Stimulated activated CD4-positive, alpha-beta T cell treated with anti-CD3 and anti-CD28 coated beads, Interleukin-4, amount 100 ng/mL, for 4 hours (primary cell): ENCODE data around the gene DHDH.
"Not testable (repeated sequence)": the region's sequence is repeated elsewhere in the genome, so short reads cannot be mapped to it uniquely, and the experiment has no call there.

ENCODE experiments used
- DNase-seq, 2 experiments: peaks; one replicate each; pipeline ENCODE4 v3.0.0-alpha.2; 2020

The DHDH gene

DNA sequence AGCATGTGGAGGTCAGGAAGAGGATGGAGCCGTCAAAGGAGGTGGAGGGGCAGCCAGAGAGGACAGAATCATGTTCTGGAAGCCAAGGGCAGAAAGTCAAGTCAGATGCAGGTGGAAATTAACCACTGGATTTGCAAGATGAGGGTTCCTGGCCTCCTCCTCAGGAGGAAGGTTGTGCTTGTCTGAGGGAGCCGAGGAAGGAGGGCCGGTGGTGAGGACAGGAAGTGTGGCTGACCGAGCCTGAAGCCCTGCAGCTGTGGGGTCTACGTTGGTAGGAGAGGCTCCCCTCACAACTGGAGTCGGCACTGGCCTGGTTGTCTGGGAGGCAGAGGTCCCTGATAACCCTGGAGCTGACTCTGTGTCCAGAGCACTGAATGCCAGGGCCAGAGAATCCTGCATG, 15.4 kb upstream of the DHDH start:
- no peak for DNase-seq

- no peak for DNase-seq
Observed at GRCh38 chr19:48918801-48919247, 14.7 kb upstream of the DHDH start.

DNA sequence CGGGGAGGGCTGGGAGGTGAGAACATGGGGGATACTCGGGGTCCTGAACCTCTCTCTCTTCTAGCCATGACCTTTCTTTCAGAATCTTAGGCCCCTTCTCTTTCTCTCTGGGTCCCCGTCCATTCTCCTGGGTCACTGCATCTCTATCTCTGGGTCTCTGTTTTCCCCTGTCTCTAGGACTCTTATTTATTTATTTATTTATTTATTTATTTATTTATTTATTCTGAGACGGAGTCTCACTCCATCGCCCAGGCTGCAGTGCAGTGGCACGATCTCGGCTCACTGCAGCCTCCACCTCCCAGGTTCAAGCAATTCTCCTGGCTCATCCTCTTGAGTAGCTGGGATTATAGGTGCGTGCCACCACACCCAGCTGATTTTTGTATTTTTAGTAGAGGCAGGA, 14.2 kb upstream of the DHDH start:
- not testable (repeated sequence) for DNase-seq

DNA sequence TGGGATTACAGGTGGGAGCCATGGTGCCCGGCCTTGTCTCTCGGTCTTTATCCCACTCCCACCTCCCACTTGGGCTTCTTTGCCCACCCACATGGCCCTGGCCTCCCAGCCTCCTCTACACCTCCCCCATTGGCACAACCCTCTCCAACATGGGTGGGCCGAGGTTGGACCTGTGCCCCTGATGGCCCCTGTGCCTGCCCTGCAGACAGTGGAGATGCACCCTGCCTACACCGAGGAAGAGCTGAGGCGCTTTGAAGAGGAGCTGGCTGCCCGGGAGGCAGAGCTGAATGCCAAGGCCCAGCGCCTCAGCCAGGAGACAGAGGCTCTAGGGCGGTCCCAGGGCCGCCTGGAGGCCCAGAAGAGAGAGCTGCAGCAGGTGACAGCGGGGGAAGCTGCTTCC, 12.6 kb upstream of the DHDH start:
- no peak for DNase-seq

DNA sequence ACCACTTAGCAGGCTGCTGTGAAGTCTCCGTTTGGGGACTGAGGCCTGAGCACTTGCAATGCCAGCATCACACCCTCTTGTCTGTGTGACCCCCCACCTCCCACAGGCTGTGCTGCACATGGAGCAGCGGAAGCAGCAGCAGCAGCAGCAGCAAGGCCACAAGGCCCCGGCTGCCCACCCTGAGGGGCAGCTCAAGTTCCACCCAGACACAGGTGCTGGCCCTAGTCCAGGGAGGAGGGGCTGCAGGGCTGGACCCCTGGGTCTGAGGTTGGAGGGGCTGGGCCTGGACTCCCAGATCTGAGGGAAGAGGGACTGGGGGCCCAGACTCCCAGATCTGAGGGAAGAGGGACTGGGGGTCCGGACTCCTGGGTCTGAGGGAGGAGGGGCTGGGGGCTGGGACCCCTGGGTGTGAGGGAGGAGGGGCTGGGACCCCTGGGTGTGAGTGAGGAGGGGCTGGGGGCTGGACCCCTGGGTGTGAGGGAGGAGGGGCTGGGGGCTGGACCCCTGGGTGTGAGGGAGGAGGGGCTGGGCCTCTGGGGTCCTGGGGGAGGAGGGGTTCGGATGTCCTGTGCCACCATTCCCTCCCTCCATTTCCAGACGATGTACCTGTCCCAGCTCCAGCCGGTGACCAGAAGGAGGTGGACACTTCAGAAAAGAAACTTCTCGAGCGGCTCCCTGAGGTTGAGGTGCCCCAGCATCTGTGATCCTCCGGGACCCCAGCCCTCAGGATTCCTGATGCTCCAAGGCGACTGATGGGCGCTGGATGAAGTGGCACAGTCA, 11.6 kb upstream of the DHDH start:
- no peak for DNase-seq

DNA sequence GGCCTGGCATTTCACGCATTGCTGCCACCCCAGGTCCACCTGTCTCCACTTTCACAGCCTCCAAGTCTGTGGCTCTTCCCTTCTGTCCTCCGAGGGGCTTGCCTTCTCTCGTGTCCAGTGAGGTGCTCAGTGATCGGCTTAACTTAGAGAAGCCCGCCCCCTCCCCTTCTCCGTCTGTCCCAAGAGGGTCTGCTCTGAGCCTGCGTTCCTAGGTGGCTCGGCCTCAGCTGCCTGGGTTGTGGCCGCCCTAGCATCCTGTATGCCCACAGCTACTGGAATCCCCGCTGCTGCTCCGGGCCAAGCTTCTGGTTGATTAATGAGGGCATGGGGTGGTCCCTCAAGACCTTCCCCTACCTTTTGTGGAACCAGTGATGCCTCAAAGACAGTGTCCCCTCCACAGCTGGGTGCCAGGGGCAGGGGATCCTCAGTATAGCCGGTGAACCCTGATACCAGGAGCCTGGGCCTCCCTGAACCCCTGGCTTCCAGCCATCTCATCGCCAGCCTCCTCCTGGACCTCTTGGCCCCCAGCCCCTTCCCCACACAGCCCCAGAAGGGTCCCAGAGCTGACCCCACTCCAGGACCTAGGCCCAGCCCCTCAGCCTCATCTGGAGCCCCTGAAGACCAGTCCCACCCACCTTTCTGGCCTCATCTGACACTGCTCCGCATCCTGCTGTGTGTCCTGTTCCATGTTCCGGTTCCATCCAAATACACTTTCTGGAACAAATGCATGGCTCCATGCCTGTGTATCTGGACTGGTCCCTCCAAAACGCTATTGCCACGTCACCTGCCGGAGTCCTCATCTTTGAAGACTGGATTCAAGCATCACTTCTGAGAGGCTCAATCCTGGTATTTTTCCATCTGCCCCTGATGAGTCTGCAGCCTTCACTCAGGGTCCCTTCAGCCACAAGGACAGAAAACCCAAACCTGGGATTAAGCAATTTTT, 10.7 kb upstream of the DHDH start:
- no peak for DNase-seq

GRCh38 chr19:48925240-48925843, 8.2 kb upstream of the DHDH start:
- DNase-seq = no peak

DNA sequence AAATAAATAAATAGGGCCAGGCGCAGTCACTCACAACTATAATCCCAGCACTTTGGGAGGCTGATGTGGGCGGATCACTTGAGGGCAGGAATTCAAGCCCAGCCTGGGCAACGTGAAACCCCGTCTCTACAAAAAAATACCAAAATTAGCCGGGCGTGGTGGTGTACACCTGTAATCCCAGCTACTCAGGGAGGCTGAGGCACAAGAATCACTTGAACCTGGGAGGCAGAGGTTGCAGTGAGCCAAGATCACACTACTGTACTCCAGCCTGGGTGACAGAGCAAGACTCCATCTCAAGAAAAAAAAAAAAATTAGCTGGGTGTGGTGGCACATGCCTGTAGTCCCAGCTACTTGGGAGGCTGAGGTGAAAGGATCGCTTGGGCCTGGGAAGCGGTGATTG, 7.6 kb upstream of the DHDH start:
- not testable (repeated sequence) for DNase-seq

DNA sequence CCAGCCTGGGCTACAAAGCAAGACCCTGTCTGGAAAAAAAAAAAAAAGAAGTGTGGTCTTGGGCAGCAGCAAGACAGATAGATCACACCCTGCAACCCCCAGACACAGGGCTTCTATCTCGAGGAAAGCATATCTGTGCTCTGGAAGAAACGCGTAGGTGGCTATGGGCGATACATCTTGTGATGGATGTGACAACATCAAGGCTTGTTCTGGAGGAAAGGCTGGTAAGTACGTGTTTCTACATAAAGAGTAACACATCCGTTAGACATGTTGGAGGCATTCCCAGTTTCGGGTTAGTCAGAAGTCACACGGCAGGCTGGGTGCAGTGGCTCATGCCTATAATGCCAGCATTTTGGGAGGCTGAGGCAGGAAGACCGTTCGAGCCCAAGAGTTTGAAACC, 6.6 kb upstream of the DHDH start:
- DNase-seq = peak; percentile 9 to 16

DNA sequence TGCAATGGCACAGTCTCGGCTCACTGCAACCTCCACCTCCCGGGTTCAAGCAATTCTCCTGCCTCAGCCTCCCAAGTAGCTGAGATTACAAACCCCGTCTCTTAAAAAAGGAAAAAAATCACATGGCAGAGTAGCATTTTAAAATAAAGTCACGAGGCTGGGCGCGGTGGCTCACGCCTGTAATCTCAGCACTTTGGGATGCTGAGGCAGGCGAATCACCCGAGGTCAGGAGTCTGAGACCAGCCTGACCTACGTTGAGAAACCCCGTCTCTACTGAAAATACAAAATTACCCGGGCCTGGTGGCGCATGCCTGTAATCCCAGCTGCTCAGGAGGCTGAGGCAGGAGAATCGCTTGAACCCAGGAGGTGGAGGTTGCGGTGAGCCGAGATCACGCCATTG, 5.8 kb upstream of the DHDH start:
- DNase-seq = not testable (repeated sequence)

GRCh38 chr19:48928164-48929025, 5.1 kb upstream of the DHDH start:
- no peak for DNase-seq

DNA sequence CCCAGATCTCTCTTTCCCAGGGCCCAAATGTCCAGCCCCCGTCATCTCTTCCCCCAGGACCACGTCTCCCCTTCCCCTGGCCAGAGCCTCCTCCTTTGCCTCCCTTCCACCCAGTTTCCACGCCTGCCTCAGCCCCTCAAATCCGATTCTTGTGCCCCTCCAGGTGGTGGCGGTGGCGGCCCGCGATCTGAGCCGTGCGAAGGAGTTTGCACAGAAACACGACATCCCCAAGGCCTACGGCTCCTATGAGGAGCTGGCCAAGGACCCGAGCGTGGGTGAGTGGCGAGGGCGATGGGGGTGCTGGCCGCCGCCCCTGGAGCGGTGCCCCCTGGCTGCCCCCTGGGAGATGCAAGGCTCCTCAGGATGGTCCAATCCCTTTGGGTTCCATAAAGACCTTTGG, 1.3 kb downstream of the DHDH start:
- DNase-seq = no peak

DNA sequence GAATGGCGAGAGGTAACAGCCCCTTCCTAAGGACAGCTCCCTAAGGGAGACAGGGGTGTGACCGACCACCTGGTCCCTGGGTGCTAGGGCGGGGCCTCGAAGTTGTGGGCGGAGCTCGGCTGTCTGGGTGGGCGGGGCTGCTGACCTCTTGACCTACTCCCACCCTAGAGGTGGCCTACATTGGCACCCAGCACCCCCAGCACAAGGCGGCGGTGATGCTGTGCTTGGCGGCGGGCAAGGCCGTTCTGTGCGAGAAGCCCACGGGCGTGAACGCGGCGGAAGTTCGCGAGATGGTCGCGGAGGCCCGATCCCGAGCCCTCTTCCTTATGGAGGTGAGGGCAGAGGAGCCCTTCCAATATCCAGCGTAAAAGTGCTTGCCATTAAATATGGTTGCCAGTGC, 2.4 kb downstream of the DHDH start:
- DNase-seq = no peak

DNA sequence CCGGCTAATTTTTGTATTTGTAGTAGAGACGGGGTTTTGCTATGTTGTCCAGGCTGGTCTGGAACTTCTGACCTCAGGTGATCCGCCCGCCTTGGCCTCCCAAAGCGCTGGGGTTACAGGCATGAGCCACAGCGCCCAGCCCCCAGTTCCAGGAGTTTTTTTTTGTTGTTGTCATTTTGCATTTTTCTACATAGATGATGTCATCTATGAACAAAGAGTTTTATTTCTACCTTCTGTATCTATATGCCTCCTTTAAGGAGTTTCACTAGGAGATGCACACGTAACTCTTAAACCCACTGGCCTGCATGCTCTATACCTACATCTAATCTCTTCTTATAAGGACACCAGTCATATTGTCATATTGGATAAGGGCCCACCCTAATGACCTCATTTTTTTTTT, 4.8 kb downstream of the DHDH start:
- DNase-seq = no peak

DNA sequence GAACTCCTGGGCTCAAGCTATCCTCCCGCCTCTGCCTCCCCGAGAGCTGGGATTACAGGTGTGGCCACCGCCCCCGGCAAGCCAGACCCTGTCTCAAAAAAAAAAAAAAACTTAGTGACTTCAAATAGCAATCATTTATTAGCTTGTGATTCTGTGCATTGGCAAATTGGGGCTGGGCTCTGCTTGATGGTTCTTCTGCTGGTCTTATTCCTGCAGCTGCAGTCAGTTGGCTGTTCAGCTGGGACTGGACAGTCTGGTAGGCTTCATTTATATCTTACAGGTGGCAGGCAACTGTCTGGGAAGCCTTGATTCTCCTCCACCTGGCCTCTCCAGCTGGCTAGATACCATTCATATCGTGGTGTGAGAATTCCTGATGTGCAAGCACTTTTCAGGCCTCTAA, 7.4 kb downstream of the DHDH start:
- DNase-seq = no peak

- no peak for DNase-seq
Observed at GRCh38 chr19:48943081-48943480, 9.6 kb downstream of the DHDH start.

DNA sequence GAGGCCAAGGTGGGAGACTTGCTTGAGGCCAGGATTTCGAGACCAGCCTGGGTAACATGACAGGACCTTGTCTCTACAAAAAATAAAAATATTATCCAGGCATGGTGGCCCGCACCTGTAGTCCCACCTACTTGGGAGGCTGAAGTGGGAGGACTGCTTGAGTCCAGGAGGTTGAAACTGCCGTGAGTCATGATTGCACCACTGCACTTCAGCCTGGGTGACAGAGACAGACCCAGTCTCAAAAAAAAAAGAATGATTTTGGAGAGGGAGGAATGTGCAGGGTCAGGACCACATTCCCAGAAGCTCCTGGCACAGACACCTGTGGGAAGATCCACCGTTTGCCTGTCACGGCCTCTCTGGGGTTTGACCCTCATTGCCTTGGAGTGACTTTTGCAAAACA, 11.9 kb downstream of the DHDH start:
- DNase-seq = no peak

GRCh38 chr19:48945817-48946216, 12.3 kb downstream of the DHDH start:
- no peak for DNase-seq

DNA sequence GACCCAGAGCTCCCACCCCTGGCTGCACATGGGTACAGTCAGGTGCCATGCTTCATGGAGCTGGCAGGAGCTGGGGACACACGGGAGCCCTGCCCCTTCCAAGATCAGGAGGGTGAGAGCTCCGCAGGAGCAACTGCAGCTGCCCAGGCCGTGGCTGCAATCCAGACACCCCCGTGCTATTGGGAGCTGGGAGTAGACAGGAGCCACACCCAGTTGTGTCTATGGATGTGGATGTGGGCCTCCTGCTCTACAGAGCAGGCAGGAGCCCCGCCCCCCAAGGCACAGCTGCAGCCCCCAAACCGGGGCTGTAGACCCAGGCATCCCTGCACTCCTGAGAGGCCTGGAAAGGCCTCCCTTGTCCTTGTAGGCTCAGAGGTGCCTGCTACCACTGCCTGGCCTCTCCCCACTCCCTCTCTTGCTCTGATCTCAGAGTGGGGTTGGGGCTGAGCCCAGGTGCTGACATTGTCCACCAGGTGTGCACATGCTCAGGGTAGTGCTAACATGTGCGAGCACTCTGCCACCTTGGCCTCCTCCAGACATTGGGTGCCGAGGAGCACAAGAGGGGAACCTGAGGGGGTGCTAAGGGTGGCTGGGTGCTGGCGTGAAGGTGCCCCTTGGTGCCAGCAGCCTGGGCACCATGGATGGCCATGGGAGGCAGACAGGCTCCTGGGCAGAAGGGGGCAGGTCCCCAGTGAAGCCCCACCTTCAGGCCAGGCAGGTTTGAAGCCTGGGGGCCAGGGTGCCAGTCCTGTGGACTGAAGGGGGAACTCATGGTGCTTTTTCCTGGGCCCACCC, 13.2 kb downstream of the DHDH start:
- DNase-seq = no peak

GRCh38 chr19:48947258-48947542, 13.7 kb downstream of the DHDH start:
- no peak for DNase-seq

DNA sequence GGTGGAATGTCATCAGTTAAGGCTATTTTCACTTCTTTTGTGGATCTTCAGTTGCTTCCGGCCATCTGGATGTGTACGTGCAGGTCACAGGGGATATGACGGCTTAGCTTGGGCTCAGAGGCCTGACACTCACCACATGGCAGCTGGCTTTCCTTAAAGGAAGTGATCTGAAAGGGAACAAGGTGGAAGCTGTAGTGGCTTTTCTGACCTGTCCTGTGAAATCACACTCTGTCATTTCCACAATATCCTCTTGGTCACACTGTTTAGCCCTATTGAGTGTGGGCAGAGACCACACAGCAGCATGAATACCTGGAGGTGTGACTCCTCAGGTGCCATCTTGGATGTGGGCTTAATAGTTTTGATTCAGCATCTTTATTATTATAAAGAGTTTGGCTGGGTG, 16.7 kb downstream of the DHDH start:
- no peak for DNase-seq
